Panc1 (cell line): ENCODE results near the gene FANCI. TPM values are rescaled to one million over a fixed set of nuclear protein-coding genes. Genes with fewer than 3 reads are reported as not detected.

Experiments used
- ATAC-seq: fragments of 200-7000 bp; cut with Tn5 transposase; 2 replicates; pipeline ENCODE4 v1.9.1; 2020; ENCODE audit warnings: mild to moderate bottlenecking, moderate library complexity
- BruUV-seq: library from RNA; stranded (reverse); fragments of 400-500 nt; replicated peaks from 2 replicates; lab custom pipeline; 2021; lab: Mats Ljungman, UMichigan
- CTCF ChIA-PET: fragments of 300-600 bp; sonication (Branson Sonifier 250); formaldehyde crosslinking; loops from one replicate; lab custom pipeline; 2022; ENCODE audit warnings: antibody characterized with exemption; lab: Charles Lee
- POLR2A ChIA-PET: fragments of 300-600 bp; sonication (Branson Sonifier 250); formaldehyde crosslinking; loops from one replicate; lab custom pipeline; 2022; ENCODE audit warnings: antibody characterized with exemption; lab: Charles Lee
- DNase-seq: peaks from one replicate; pipeline ENCODE4 v3.0.0-alpha.2; 2010; ENCODE audit warnings: low read depth, low spot score
- H3K27ac ChIP-seq: 2 replicates; pipeline ENCODE4 v1.5.1; 2011; ENCODE audit warnings: mild to moderate bottlenecking, low read length, inconsistent platforms
- H3K27me3 ChIP-seq: fragments of 200-500 bp; sonication (Bioruptor generic); 2 replicates; pipeline ENCODE4 v1.6.0; 2014; ENCODE audit warnings: low read length, inconsistent platforms; ENCODE audit not compliant: control insufficient read depth, insufficient read depth
- H3K36me3 ChIP-seq: fragments of 200-500 bp; sonication (Bioruptor generic); 2 replicates; pipeline ENCODE4 v1.5.1; 2014; ENCODE audit warnings: inconsistent platforms, mild to moderate bottlenecking, low read length, moderate library complexity; ENCODE audit not compliant: control insufficient read depth, insufficient read depth
- H3K4me1 ChIP-seq: 2 replicates; pipeline ENCODE4 v1.5.1; 2011; ENCODE audit warnings: inconsistent platforms, mild to moderate bottlenecking, low read length, moderate library complexity; ENCODE audit not compliant: control insufficient read depth, insufficient read depth
- H3K4me3 ChIP-seq, 2 experiments: 2 replicates each; pipeline ENCODE4 v1.5.1; 2011 to 2012; ENCODE audit warnings: low read depth in 2 of 2, low read length in 2 of 2, mild to moderate bottlenecking in 2 of 2, inconsistent platforms in 1 of 2, moderate library complexity in 1 of 2
- H3K9me3 ChIP-seq: fragments of 200-500 bp; sonication (Bioruptor generic); 2 replicates; pipeline ENCODE4 v1.5.1; 2014; ENCODE audit warnings: low read depth, mild to moderate bottlenecking, inconsistent platforms, low read length, moderate library complexity; ENCODE audit not compliant: control insufficient read depth, insufficient read depth
- CTCF ChIP-seq: fragments of 450-650 bp; IDR thresholded peaks from 2 replicates; pipeline ENCODE4 v1.5.1; 2017; ENCODE audit warnings: mild to moderate bottlenecking
- POLR2AphosphoS5 ChIP-seq: IDR thresholded peaks from 2 replicates; pipeline ENCODE4 v1.6.1; 2012; ENCODE audit warnings: mild to moderate bottlenecking, low read depth, low read length, moderate library complexity
- REST ChIP-seq, 2 experiments: IDR thresholded peaks; 2 replicates each; pipeline ENCODE4 v1.6.1; 2011 to 2012; ENCODE audit warnings: low read depth in 2 of 2, control low read depth in 1 of 2, low read length in 1 of 2, mild to moderate bottlenecking in 1 of 2, moderate library complexity in 1 of 2; ENCODE audit not compliant: insufficient read depth in 1 of 2
- SIN3A ChIP-seq: IDR thresholded peaks from 2 replicates; pipeline ENCODE4 v1.6.1; 2012; ENCODE audit warnings: low read depth, mild to moderate bottlenecking, low read length, moderate library complexity, borderline replicate concordance; ENCODE audit not compliant: insufficient read depth
- TCF7L2 ChIP-seq: IDR thresholded peaks from 2 replicates; pipeline ENCODE4 v1.6.1; 2011; ENCODE audit warnings: mild to moderate bottlenecking, low read depth, low read length, inconsistent platforms
- in situ Hi-C: cut with HindIII; loops from 2 replicates; pipeline ENCODE4 v1.10.0; 2016; ENCODE audit warnings: low sequenced_read_pairs, low pct_unique_long_range_greater_than_20kb
- intact Hi-C: fragments of 100-400 bp; cut with micrococcal nuclease; formaldehyde crosslinking; loops from one replicate; pipeline ENCODE4 v1.10.0; 2022; ENCODE audit not compliant: unreplicated experiment
- total RNA-seq: library from RNA; stranded (reverse); gene quantifications from one replicate; pipeline ENCODE4 v1.2.1, GENCODE V29; 2021; ENCODE audit not compliant: unreplicated experiment

The FANCI gene
- total RNA-seq, 1 experiment from 2014 or later: 96.2 TPM

- ChIA-PET CTCF (interaction anchor here (1.4 kb wide), 1 partner anchor 28 kb away, joined by 3 read pairs; no protein-coding TSS in a partner anchor), POLR2A (interaction anchor here (0.8 kb wide), 1 partner anchor 112 kb away, joined by 3 read pairs; the partner anchor contains the start of gene ABHD2)
- H3K4me3 ChIP-seq: no peak overlapping the region
- H3K36me3 ChIP-seq: no peaks in the 10 kb centered on the region
- ATAC-seq (no peak), DNase-seq (no peak)
- intact Hi-C loops: no loop called here
- no peaks in the 10 kb centered on the region for H3K27me3 ChIP-seq
- no peaks in the 10 kb centered on the region for H3K9me3 ChIP-seq
- BruUV-seq: no TSS peak
- TF ChIP-seq CTCF: no peak
- no peak for TF ChIP-seq REST (IDR thresholded peaks at IDR 0.05; ENCODE audit: insufficient read depth in 1 of 2, low read depth in 2 of 2, low read length in 1 of 2)
- TF ChIP-seq TCF7L2: no peak
- TF ChIP-seq POLR2AphosphoS5: no peak
- no peak for TF ChIP-seq SIN3A
- in situ Hi-C loops: no loop called here
- H3K27ac ChIP-seq: no peak overlapping the region
- no peaks in the 10 kb centered on the region for H3K4me1 ChIP-seq
Observed at GRCh38 chr15:89199746-89200145, 44.0 kb upstream of the FANCI start.

- H3K27ac ChIP-seq: no peak overlapping the region
- H3K4me1 ChIP-seq: no peaks in the 10 kb centered on the region
- no peaks in the 10 kb centered on the region for H3K27me3 ChIP-seq
- POLR2A ChIA-PET: interaction anchor here (0.8 kb wide), 1 partner anchor 112 kb away, joined by 3 read pairs; the partner anchor contains the start of gene ABHD2
- no peak for ATAC-seq
- TF ChIP-seq CTCF: no peak
- no peak for TF ChIP-seq TCF7L2
- no peak for TF ChIP-seq REST (IDR thresholded peaks at IDR 0.05; ENCODE audit: insufficient read depth in 1 of 2, low read depth in 2 of 2, low read length in 1 of 2)
- TF ChIP-seq SIN3A: no peak
- no peak for TF ChIP-seq POLR2AphosphoS5
- intact Hi-C loops: no loop called here
- H3K4me3 ChIP-seq: no peak overlapping the region
- CTCF ChIA-PET: interaction anchor here (1.4 kb wide), 1 partner anchor 29 kb away, joined by 3 read pairs; no protein-coding TSS in a partner anchor
- no peak for DNase-seq
- H3K36me3 ChIP-seq: no peaks in the 10 kb centered on the region
- no peaks in the 10 kb centered on the region for H3K9me3 ChIP-seq
- in situ Hi-C loops: no loop called here
- BruUV-seq: TSS peak; percentile 14
Observed at GRCh38 chr15:89200182-89200581, 43.6 kb upstream of the FANCI start.
